ENCODE data around the gene S100A12.

DNA sequence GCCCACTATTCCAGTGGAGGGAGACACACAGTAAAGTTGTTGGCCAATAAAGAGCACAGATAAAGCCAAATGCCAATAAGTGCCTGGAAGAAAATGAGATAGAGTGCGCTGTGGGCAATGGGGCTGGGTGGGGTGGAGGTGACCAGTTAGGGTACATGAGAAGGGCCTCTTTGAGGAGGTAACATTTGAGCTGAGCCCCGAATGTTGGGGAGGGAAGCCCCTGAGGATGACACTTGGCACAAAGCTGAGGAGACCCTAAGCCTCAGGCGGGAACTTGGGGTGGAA lies 16.8 kb downstream of the S100A12 start:
- TF ChIP-seq GATA2 (IDR thresholded peaks at IDR 0.05; ENCODE audit: low read depth, low read length) (no peak), GATA3 (IDR thresholded peaks at IDR 0.05; ENCODE audit: low read depth, low read length) (no peak)

All from SH-SY5Y (cell line).